Gastrocnemius medialis (tissue), 4 donors: ENCODE data around the gene KCNIP1. TPM values are rescaled to one million over a fixed set of nuclear protein-coding genes. Genes with fewer than 3 reads are reported as not detected.
A peak's percentile ranks its signal among the peaks of the same experiment; 100 is the strongest.

Source experiments
- ATAC-seq, 2 donors: fragments of 150-250 bp; one replicate each; pipeline ENCODE4 v1.9.1; 2016
- DNase-seq, 2 donors: peaks; one replicate each; pipeline ENCODE4 v3.0.0-alpha.2; 2019
- H3K27ac ChIP-seq, 4 donors: fragments of 200-600 bp; sonication (generic); 1 replicate in 1 of 4; 2 replicates in 3 of 4; pipeline ENCODE4 v1.5.1; 2016 to 2018; ENCODE audit warnings: mild to moderate bottlenecking in 2 of 4, moderate library complexity in 1 of 4
- H3K27me3 ChIP-seq, 3 donors: fragments of 200-600 bp; sonication (generic) in 2 of 3; 1 replicate in 1 of 3; 2 replicates in 2 of 3; pipeline versions ENCODE4 v1.5.1 to v1.6.0; 2016 to 2019; ENCODE audit warnings: mild to moderate bottlenecking in 1 of 3, moderate library complexity in 1 of 3
- H3K36me3 ChIP-seq, 2 donors: fragments of 200-600 bp; sonication (generic) in 1 of 2; one replicate each; pipeline ENCODE4 v1.5.1; 2017 to 2018
- H3K4me1 ChIP-seq, 2 donors: fragments of 200-600 bp; sonication (generic) in 1 of 2; one replicate each; pipeline ENCODE4 v1.5.1; 2016 to 2017; ENCODE audit warnings: mild to moderate bottlenecking in 2 of 2
- H3K4me3 ChIP-seq, 4 donors: fragments of 200-600 bp; sonication (generic) in 3 of 4; 1 replicate in 1 of 4; 2 replicates in 3 of 4; pipeline ENCODE4 v1.5.1; 2016 to 2019; ENCODE audit warnings: mild to moderate bottlenecking in 2 of 4
- H3K9me3 ChIP-seq, 3 donors: fragments of 200-600 bp; sonication (generic) in 2 of 3; 1 replicate in 1 of 3; 2 replicates in 2 of 3; pipeline ENCODE4 v1.5.1; 2016 to 2019
- CTCF ChIP-seq, 5 experiments: fragments of 450-650 bp in 3 of 5; fragments of 200-600 bp in 2 of 5; sonication (generic) in 2 of 5; IDR thresholded peaks in 4 of 5; conservative IDR thresholded peaks in 1 of 5; 1 replicate in 4 of 5; 2 replicates in 1 of 5; pipeline ENCODE4 v1.5.1; 2016 to 2019; ENCODE audit warnings: antibody characterized with exemption in 5 of 5, mild to moderate bottlenecking in 3 of 5, moderate library complexity in 3 of 5
- POLR2A ChIP-seq, 2 donors: fragments of 450-650 bp; IDR thresholded peaks; one replicate each; pipeline ENCODE4 v1.6.1; 2017; ENCODE audit warnings: antibody characterized with exemption in 2 of 2, mild to moderate bottlenecking in 2 of 2, moderate library complexity in 2 of 2
- in situ Hi-C, 4 donors: fragments of 200-750 bp; cut with MboI; loops; one replicate each; pipeline versions ENCODE4 v1.15.0 to v1.8.0; 2017; ENCODE audit warnings: low sequenced_read_pairs in 4 of 4
- intact Hi-C: fragments of 100-400 bp; cut with DNase I; formaldehyde crosslinking; loops from one replicate; pipeline ENCODE4 v1.15.1; 2023; ENCODE audit warnings: low total_unique reads
- total RNA-seq, 4 donors: library from RNA; depleted of rRNA; stranded (reverse); fragments of >200 nt; gene quantifications; one replicate each; pipeline versions ENCODE4 v1.1.0 to v1.2.3, GENCODE V29; 2016

KCNIP1 gene
- total RNA-seq, 4 donors from 2014 or later: not detected

- Histone ChIP-seq H3K9me3 (no peaks in the 10 kb centered on the region), H3K27me3 (no peaks in the 10 kb centered on the region), H3K27ac (no peak overlapping the region), H3K4me3 (no peak overlapping the region), H3K4me1 (peaks cover 4 to 8% of the 10 kb centered on the region in 2 donors), H3K36me3 (no peaks in the 10 kb centered on the region)
- ATAC-seq (no peak), DNase-seq (no peak)
- no peak for TF ChIP-seq POLR2A (IDR thresholded peaks at IDR 0.05)
- TF ChIP-seq CTCF (IDR thresholded peaks at IDR 0.05 in 4 of 5, conservative IDR thresholded peaks at IDR 0.05 in 1 of 5): peak; percentile 33 to 72 (median 59)
- in situ Hi-C loops (no loop called here), intact Hi-C loops (loop anchor here (10.0 kb wide), 1 partner anchor 414 kb away; no protein-coding TSS in a partner anchor)
Measured at GRCh38 chr5:170638454-170639220, 134.8 kb downstream of the KCNIP1 start.

- Histone ChIP-seq H3K9me3 (no peaks in the 10 kb centered on the region), H3K4me1 (peaks cover 0 to 1% of the 10 kb centered on the region in 2 donors), H3K4me3 (no peak overlapping the region), H3K36me3 (no peaks in the 10 kb centered on the region), H3K27me3 (no peaks in the 10 kb centered on the region), H3K27ac (no peak overlapping the region)
- TF ChIP-seq POLR2A (IDR thresholded peaks at IDR 0.05): no peak
- TF ChIP-seq CTCF (IDR thresholded peaks at IDR 0.05 in 4 of 5, conservative IDR thresholded peaks at IDR 0.05 in 1 of 5): no peak
- intact Hi-C loops: loop anchor here (10.0 kb wide), 1 partner anchor 415 kb away; no protein-coding TSS in a partner anchor
- in situ Hi-C loops: no loop called here
- ATAC-seq (no peak), DNase-seq (no peak)
Measured at GRCh38 chr5:170639221-170639925, 135.6 kb downstream of the KCNIP1 start.

- no peaks in the 10 kb centered on the region for H3K27me3 ChIP-seq
- no peak for TF ChIP-seq POLR2A (IDR thresholded peaks at IDR 0.05)
- TF ChIP-seq CTCF (IDR thresholded peaks at IDR 0.05 in 4 of 5, conservative IDR thresholded peaks at IDR 0.05 in 1 of 5): no peak
- H3K4me3 ChIP-seq: no peak overlapping the region
- H3K4me1 ChIP-seq: no peaks in the 10 kb centered on the region
- H3K27ac ChIP-seq: no peak overlapping the region
- H3K9me3 ChIP-seq: no peaks in the 10 kb centered on the region
- in situ Hi-C loops: no loop called here
- ATAC-seq (no peak), DNase-seq (no peak)
- H3K36me3 ChIP-seq: no peaks in the 10 kb centered on the region
- intact Hi-C loops: no loop called here
Measured at GRCh38 chr5:170640731-170641588, 137.1 kb downstream of the KCNIP1 start.

- no peak overlapping the region for H3K27ac ChIP-seq
- H3K4me3 ChIP-seq: no peak overlapping the region
- intact Hi-C loops: no loop called here
- H3K27me3 ChIP-seq: no peaks in the 10 kb centered on the region
- no peak for ATAC-seq
- DNase-seq: no peak
- no peaks in the 10 kb centered on the region for H3K36me3 ChIP-seq
- in situ Hi-C loops: no loop called here
- no peaks in the 10 kb centered on the region for H3K4me1 ChIP-seq
- TF ChIP-seq CTCF (IDR thresholded peaks at IDR 0.05 in 4 of 5, conservative IDR thresholded peaks at IDR 0.05 in 1 of 5): no peak
- TF ChIP-seq POLR2A (IDR thresholded peaks at IDR 0.05): no peak
- no peaks in the 10 kb centered on the region for H3K9me3 ChIP-seq
Measured at GRCh38 chr5:170641589-170642031, 137.8 kb downstream of the KCNIP1 start.
